Measurements from ENCODE around the gene CNTD1.
"Not testable (repeated sequence)": the region's sequence is repeated elsewhere in the genome, so short reads cannot be mapped to it uniquely, and the experiment has no call there.

CNTD1 gene

DNA sequence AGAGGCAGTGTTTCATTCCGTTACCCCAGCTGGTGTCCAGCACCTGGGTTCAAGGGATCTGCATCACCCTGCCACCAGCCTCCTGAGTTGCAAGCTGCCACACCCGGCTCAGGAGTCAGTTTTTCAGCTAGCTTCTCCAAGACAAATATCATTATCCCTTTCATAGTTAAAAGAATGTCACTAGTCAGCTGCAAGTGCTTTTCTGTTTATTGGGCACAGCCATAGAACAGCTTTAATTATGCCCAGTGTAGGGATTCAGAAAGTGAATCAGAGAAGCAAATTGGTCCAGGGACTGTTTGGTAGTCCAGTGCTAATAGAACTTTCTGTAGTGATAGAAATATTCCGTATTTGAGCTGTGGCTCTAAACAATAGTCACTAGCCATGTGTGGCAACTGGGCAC lies 49.4 kb downstream of the CNTD1 start:
- no peak for DNase-seq

DNA sequence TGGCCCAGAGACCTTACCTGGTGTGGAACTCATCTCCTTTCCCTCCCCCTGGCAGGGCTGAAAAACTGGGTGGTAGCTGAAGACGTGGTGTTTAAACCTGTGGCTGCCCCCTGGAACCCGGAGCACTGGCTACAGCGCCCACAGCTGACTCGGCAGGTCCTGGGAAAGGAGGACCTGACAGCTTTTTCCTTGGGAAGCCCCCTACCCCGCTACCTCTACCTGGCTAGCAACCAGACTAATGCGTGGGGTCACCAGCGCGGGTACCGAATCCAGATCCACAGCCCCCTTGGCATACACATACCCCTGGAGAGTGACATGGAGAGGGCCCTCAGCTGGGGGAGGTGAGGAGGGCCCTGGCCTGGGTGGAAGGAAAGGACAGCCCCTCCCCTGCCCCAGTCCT lies 50.4 kb downstream of the CNTD1 start:
- no peak for DNase-seq

DNA sequence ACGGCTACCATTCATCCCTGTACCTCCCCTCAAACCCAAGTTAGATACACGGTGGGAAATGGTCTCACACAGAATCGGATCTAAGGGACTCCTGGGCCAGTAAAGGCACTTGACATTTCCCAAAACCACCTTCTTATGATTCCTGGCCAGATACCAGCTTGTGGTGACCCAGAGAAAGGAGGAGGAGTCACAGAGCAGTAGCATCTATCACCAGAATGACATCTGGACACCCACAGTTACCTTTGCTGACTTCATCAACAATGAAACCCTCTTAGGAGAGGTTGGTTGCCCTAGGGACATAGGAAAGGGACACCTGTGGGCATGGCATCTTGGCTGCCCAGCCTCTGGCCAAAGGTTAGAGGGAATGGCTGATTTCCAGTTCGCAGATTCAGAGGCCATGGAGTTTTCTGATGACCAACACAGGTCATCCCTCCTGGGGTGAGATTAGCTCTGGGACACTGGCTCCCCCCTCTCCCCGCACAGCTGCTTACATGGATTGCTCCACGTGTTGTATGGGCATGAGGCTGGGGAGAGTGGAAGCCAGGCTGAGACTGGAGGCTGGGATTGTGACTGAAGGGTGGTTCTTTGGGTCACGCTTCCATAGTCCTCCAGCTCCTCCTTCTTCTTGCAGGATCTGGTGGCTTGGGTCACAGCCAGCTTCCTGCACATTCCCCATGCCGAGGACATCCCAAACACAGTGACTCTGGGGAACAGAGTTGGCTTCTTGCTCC lies 51.0 kb downstream of the CNTD1 start:
- DNase-seq, result no peak

DNA sequence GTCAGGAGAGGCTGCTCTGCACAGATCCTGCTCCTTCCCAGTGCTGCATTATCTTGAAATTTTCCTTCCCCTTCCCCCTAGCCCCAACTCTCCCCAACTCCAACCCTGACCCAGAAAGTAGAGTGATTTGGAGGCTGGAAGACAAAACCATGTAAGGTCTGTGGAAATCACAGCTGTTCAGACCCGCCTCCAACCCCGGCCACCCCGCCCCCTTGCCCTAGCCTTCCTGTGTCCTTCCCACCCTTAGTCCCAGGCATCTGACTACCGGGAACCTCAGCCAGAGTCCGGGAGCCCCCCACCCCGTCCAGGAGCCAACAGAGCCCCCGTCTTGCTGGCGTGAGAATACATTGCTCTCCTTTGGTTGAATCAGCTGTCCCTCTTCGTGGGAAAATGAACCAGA lies 52.3 kb downstream of the CNTD1 start, which contains the start of gene AOC3:
TSS of gene AOC3 (plus strand) at position 246 of the 400 bp plus-strand sequence. CDS start at position 391, 145 bp downstream.
- DNase-seq, result no peak

DNA sequence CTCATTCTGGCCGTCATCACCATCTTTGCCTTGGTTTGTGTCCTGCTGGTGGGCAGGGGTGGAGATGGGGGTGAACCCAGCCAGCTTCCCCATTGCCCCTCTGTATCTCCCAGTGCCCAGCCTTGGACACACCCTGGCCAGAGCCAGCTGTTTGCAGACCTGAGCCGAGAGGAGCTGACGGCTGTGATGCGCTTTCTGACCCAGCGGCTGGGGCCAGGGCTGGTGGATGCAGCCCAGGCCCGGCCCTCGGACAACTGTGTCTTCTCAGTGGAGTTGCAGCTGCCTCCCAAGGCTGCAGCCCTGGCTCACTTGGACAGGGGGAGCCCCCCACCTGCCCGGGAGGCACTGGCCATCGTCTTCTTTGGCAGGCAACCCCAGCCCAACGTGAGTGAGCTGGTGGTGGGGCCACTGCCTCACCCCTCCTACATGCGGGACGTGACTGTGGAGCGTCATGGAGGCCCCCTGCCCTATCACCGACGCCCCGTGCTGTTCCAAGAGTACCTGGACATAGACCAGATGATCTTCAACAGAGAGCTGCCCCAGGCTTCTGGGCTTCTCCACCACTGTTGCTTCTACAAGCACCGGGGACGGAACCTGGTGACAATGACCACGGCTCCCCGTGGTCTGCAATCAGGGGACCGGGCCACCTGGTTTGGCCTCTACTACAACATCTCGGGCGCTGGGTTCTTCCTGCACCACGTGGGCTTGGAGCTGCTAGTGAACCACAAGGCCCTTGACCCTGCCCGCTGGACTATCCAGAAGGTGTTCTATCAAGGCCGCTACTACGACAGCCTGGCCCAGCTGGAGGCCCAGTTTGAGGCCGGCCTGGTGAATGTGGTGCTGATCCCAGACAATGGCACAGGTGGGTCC lies 52.9 kb downstream of the CNTD1 start:
- DNase-seq, result not testable (repeated sequence)

DNA sequence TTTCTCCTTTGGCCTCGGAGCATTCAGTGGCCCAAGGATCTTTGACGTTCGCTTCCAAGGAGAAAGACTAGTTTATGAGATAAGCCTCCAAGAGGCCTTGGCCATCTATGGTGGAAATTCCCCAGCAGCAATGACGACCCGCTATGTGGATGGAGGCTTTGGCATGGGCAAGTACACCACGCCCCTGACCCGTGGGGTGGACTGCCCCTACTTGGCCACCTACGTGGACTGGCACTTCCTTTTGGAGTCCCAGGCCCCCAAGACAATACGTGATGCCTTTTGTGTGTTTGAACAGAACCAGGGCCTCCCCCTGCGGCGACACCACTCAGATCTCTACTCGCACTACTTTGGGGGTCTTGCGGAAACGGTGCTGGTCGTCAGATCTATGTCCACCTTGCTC lies 53.7 kb downstream of the CNTD1 start:
- no peak for DNase-seq

DNA sequence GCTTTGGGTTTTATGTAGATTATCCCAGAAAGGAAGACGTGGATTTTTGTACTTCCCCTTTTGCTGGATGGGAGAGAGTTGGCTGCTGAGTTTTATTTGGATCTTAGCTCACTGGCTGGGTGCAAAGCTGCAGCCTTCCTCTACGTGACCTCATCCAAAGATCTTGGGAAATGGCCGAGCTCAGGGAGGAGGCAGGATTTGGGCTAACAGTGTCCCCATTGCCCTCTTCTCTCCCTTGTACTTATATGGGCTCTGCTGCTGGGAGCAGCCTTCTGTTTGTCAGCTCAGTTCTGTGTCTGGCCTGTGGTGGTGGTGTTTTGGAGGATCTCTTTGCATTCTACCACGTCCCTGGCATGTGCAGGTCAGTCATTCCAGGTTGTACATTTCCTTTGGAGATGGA lies 54.3 kb downstream of the CNTD1 start:
- DNase-seq, result no peak

DNA sequence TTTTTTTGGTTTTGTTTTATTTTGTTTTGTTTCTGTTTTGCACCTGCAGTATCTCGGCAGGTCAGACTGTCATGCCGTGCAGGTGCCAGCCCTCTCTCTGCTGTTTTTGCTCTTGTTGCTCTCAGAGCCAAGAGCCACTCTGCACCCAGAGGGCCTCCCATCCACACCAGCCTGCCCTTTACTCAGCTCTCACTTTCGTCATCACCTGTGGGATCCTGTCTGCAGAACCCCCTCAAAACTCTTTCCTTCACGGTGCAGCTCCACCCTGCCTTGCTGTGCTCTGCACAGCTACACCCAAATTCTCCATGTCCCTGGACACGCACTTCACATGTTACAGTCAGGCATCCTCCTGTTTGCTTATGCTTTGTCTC lies 54.9 kb downstream of the CNTD1 start:
- DNase-seq, result no peak

DNA sequence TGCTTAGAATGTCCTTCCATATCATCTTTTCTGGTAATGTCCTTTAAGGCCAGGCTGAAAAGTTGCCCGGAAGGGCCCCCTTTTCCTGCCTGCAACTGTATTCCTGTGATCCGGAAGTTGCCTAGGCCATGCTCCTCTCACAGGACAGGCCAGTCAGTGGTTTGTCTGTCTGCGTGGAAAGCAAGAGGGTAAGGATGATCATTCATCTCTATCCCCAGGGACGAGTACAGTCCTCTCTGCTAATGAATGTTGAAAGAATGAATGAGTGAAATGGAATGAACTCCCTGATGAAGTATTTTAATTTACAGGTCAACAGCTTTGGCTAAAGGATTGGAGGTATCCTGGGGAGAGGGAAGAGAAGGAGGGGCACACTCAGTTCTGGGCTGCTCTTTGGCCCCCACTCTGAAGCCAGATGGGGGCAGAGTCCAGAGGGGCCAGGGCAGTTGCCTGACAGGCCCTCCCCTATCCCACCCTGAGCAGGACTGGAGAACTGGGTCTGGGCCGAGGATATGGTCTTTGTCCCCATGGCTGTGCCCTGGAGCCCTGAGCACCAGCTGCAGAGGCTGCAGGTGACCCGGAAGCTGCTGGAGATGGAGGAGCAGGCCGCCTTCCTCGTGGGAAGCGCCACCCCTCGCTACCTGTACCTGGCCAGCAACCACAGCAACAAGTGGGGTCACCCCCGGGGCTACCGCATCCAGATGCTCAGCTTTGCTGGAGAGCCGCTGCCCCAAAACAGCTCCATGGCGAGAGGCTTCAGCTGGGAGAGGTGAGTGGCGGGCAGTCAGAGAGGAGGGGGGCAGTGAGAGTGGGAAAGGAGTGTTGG lies 55.5 kb downstream of the CNTD1 start:
- no peak for DNase-seq

DNA sequence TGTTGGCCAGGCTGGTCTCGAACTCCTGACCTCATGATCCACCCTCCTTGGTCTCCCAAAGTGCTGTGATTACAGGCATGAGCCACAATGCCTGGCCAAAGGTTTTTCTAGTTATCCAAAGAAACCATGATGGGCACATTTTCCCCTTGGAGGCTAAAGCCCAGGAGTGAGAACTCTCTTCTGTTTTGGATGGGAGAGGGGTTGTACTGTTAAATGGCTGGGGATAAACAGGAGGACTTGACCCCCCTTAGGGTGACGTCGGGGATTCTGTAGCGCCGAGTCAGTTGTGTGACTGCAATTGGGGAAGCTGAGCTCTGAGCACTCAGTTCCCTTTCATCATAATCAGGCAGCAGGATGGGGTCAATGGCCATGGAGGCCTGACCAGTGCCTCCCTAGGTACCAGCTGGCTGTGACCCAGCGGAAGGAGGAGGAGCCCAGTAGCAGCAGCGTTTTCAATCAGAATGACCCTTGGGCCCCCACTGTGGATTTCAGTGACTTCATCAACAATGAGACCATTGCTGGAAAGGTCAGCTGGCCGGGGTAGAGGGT lies 56.5 kb downstream of the CNTD1 start:
- DNase-seq, result no peak

DNA sequence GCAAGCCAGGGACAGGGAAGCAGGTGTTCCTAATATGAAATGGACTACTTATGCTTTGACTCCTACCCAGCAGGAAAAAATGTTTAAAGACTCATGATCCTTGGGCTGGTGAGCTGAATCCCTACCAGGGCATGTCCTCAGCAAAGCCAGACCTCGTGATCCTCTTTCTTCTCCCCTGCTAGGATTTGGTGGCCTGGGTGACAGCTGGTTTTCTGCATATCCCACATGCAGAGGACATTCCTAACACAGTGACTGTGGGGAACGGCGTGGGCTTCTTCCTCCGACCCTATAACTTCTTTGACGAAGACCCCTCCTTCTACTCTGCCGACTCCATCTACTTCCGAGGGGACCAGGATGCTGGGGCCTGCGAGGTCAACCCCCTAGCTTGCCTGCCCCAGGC lies 57.4 kb downstream of the CNTD1 start:
- not testable (repeated sequence) for DNase-seq

DNA sequence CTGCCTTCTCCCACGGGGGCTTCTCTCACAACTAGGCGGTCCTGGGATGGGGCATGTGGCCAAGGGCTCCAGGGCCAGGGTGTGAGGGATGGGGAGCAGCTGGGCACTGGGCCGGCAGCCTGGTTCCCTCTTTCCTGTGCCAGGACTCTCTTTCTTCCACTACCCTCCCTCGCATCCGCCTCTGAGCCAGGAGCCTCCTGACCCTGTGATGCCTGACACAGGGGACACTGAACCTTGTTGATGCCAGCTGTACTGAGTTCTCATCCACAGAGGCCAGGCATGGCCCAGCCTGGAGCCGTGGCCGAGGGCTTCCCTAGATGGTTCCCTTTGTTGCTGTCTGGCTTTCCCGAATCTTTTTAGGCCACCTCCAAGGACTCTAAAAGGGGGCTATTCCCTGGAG lies 57.9 kb downstream of the CNTD1 start:
- not testable (repeated sequence) for DNase-seq

DNA sequence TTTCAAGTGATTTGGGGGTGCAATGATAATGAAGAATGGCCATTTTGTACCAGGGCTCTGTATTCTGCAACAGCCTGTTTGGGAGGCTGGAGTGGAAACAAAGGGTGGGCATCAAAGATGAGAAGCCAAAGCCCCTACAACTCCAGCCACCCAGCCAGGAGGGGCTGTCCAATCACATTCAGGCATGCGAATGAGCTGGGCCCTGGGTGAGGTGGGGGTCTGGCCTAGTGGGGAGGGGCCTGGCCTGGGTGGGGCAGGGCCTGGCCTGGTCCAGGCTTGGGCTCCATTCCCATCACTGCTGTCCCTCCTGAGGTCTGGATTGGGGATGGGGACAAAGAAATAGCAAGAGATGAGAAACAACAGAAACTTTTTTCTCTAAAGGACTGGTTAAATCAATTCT lies 58.7 kb downstream of the CNTD1 start:
- no peak for DNase-seq

Measured in activated CD4-positive, alpha-beta T cell treated with anti-CD3 and anti-CD28 coated beads for 48 hours (primary cell).